IMR-90 (cell line): ENCODE results near the gene C10orf90. TPM values are rescaled to one million over a fixed set of nuclear protein-coding genes. Genes with fewer than 3 reads are reported as not detected.

Source experiments
- ATAC-seq: fragments of 200-7000 bp; cut with Tn5 transposase; 2 replicates; pipeline ENCODE4 v1.9.1; 2020; ENCODE audit warnings: low read depth, mild to moderate bottlenecking, moderate library complexity
- BruUV-seq: library from RNA; stranded (reverse); fragments of 400-500 nt; replicated peaks from 2 replicates; lab custom pipeline; 2021; lab: Mats Ljungman, UMichigan
- CTCF ChIA-PET: fragments of 300-600 bp; formaldehyde crosslinking; extraction: SDS; loops from one replicate; lab custom pipeline; 2021; ENCODE audit warnings: antibody characterized with exemption; lab: Yijun Ruan, JAX
- POLR2A ChIA-PET: fragments of 300-600 bp; sonication (Branson Sonifier 250); formaldehyde crosslinking; loops from one replicate; lab custom pipeline; 2022; ENCODE audit warnings: antibody characterized with exemption; ENCODE audit not compliant: unreplicated experiment; lab: Charles Lee
- DNase-seq: peaks from one replicate; pipeline ENCODE4 v3.0.0; 2013
- H2AFZ ChIP-seq: replicated peaks from 2 replicates; pipeline ENCODE3; 2013; ENCODE audit warnings: low read length, mild to moderate bottlenecking; ENCODE audit not compliant: poor library complexity
- H2AK5ac ChIP-seq: 2 replicates; pipeline ENCODE4 v1.6.1; 2013; ENCODE audit warnings: low read depth, low read length, inconsistent platforms
- H2AK9ac ChIP-seq: replicated peaks from 2 replicates; pipeline ENCODE3; 2013; ENCODE audit warnings: mild to moderate bottlenecking, low read depth, low read length, moderate library complexity; ENCODE audit not compliant: poor library complexity
- H2BK120ac ChIP-seq: 2 replicates; pipeline ENCODE4 v1.6.1; 2013; ENCODE audit warnings: low read depth, low read length, inconsistent platforms
- H2BK15ac ChIP-seq: 3 replicates; pipeline ENCODE4 v1.6.1; 2013; ENCODE audit warnings: low read depth, low read length, inconsistent platforms
- H2BK20ac ChIP-seq: 2 replicates; pipeline ENCODE4 v1.6.1; 2013; ENCODE audit warnings: low read depth, mild to moderate bottlenecking, inconsistent platforms, low read length, moderate library complexity
- H2BK5ac ChIP-seq: 2 replicates; pipeline ENCODE4 v1.6.1; 2013; ENCODE audit warnings: mild to moderate bottlenecking, low read depth, low read length, inconsistent platforms; ENCODE audit not compliant: poor library complexity, severe bottlenecking
- H3K14ac ChIP-seq: replicated peaks from 2 replicates; pipeline ENCODE4 v1.6.1; 2013; ENCODE audit warnings: low read depth, low read length, inconsistent platforms
- H3K18ac ChIP-seq: 2 replicates; pipeline ENCODE4 v1.6.1; 2013; ENCODE audit warnings: low read depth, low read length, control low read depth
- H3K23ac ChIP-seq: 2 replicates; pipeline ENCODE4 v1.6.1; 2013; ENCODE audit warnings: low read depth, low read length, inconsistent platforms
- H3K27ac ChIP-seq: 2 replicates; pipeline ENCODE4 v1.5.1; 2013; ENCODE audit warnings: mild to moderate bottlenecking, control low read depth, low read length; ENCODE audit not compliant: insufficient read depth
- H3K27me3 ChIP-seq: 2 replicates; pipeline ENCODE4 v1.6.1; 2013; ENCODE audit warnings: low read length; ENCODE audit not compliant: control insufficient read depth, insufficient read depth
- H3K36me3 ChIP-seq: 2 replicates; pipeline ENCODE4 v1.6.1; 2013; ENCODE audit warnings: low read length, mixed read lengths; ENCODE audit not compliant: control insufficient read depth, insufficient read depth
- H3K4ac ChIP-seq: 2 replicates; pipeline ENCODE4 v1.6.1; 2013; ENCODE audit warnings: low read depth, low read length, inconsistent platforms
- H3K4me1 ChIP-seq: 2 replicates; pipeline ENCODE4 v1.6.1; 2013; ENCODE audit warnings: low read length, mixed read lengths; ENCODE audit not compliant: control insufficient read depth, insufficient read depth
- H3K4me2 ChIP-seq: 2 replicates; pipeline ENCODE4 v1.6.1; 2013; ENCODE audit warnings: low read depth, mild to moderate bottlenecking, control low read depth, low read length, moderate library complexity
- H3K4me3 ChIP-seq: 2 replicates; pipeline ENCODE4 v1.5.1; 2013; ENCODE audit warnings: low read depth, mild to moderate bottlenecking, control low read depth, low read length, moderate library complexity; ENCODE audit not compliant: insufficient read depth
- H3K56ac ChIP-seq: 2 replicates; pipeline ENCODE4 v1.6.1; 2013; ENCODE audit warnings: low read length, inconsistent platforms; ENCODE audit not compliant: insufficient read depth; ENCODE audit errors: extremely low read depth
- H3K79me1 ChIP-seq, 2 experiments: 2 replicates each; pipeline ENCODE4 v1.6.1; 2013; ENCODE audit warnings: low read length in 2 of 2, inconsistent platforms in 1 of 2, low read depth in 1 of 2
- H3K9ac ChIP-seq: 2 replicates; pipeline ENCODE4 v1.6.1; 2013; ENCODE audit warnings: low read depth, low read length, control low read depth
- H3K9me1 ChIP-seq: 2 replicates; pipeline ENCODE4 v1.6.1; 2013; ENCODE audit warnings: low read length, inconsistent platforms; ENCODE audit not compliant: insufficient read depth
- H3K9me3 ChIP-seq: 2 replicates; pipeline ENCODE4 v1.6.1; 2013; ENCODE audit warnings: low read length; ENCODE audit not compliant: control insufficient read depth, insufficient read depth
- H4K20me1 ChIP-seq: 2 replicates; pipeline ENCODE4 v1.6.1; 2013; ENCODE audit warnings: low read length, inconsistent platforms; ENCODE audit not compliant: insufficient read depth
- H4K5ac ChIP-seq: 2 replicates; pipeline ENCODE4 v1.6.1; 2013; ENCODE audit warnings: mild to moderate bottlenecking, low read depth, low read length, control low read depth
- H4K8ac ChIP-seq, 2 experiments: 2 replicates each; pipeline ENCODE4 v1.6.1; 2013; ENCODE audit warnings: low read depth in 2 of 2, low read length in 2 of 2, control low read depth in 1 of 2, inconsistent platforms in 1 of 2
- H4K91ac ChIP-seq: 2 replicates; pipeline ENCODE4 v1.6.1; 2013; ENCODE audit warnings: low read depth, low read length, inconsistent platforms; ENCODE audit not compliant: insufficient read depth
- BHLHE40 ChIP-seq: fragments of 150-350 bp; IDR thresholded peaks from 2 replicates; pipeline ENCODE4 v1.6.1; 2016; ENCODE audit warnings: mild to moderate bottlenecking, low read depth, low read length
- CEBPB ChIP-seq: IDR thresholded peaks from 2 replicates; pipeline ENCODE4 v1.6.1; 2012; ENCODE audit warnings: low read depth, low read length, improper control_type of control experiment
- CHD1 ChIP-seq: IDR thresholded peaks from 2 replicates; pipeline ENCODE4 v1.6.1; 2012; ENCODE audit warnings: low read depth, low read length, improper control_type of control experiment
- ELK1 ChIP-seq: fragments of 150-350 bp; IDR thresholded peaks from 2 replicates; pipeline ENCODE4 v1.6.1; 2016; ENCODE audit warnings: low read depth, mild to moderate bottlenecking, low read length, moderate library complexity, borderline replicate concordance
- FOS ChIP-seq: fragments of 150-350 bp; IDR thresholded peaks from 2 replicates; pipeline ENCODE4 v1.6.1; 2016; ENCODE audit warnings: low read depth, low read length
- MAFK ChIP-seq: IDR thresholded peaks from 2 replicates; pipeline ENCODE4 v1.6.1; 2012; ENCODE audit warnings: low read depth, low read length, improper control_type of control experiment
- MAZ ChIP-seq: IDR thresholded peaks from 2 replicates; pipeline ENCODE4 v1.6.1; 2012; ENCODE audit warnings: low read depth, mild to moderate bottlenecking, low read length, improper control_type of control experiment, moderate library complexity, borderline replicate concordance
- MXI1 ChIP-seq: IDR thresholded peaks from 2 replicates; pipeline ENCODE4 v1.6.1; 2012; ENCODE audit warnings: low read depth, mild to moderate bottlenecking, low read length, moderate library complexity, borderline replicate concordance
- NFE2L2 ChIP-seq: fragments of 150-350 bp; IDR thresholded peaks from 2 replicates; pipeline ENCODE4 v1.6.1; 2016; ENCODE audit warnings: low read depth, mild to moderate bottlenecking, low read length
- POLR2A ChIP-seq: IDR thresholded peaks from 2 replicates; pipeline ENCODE4 v1.6.1; 2012; ENCODE audit warnings: mild to moderate bottlenecking, low read depth, low read length
- RAD21 ChIP-seq: IDR thresholded peaks from 2 replicates; pipeline ENCODE4 v1.6.1; 2012; ENCODE audit warnings: low read length, improper control_type of control experiment
- RCOR1 ChIP-seq: IDR thresholded peaks from 2 replicates; pipeline ENCODE4 v1.6.1; 2012; ENCODE audit warnings: mild to moderate bottlenecking, low read length, improper control_type of control experiment; ENCODE audit not compliant: insufficient replicate concordance
- RFX5 ChIP-seq: IDR thresholded peaks from 2 replicates; pipeline ENCODE4 v1.8.0; 2012; ENCODE audit warnings: low read depth, mild to moderate bottlenecking, low read length, moderate library complexity
- SMC3 ChIP-seq: fragments of 150-350 bp; IDR thresholded peaks from 2 replicates; pipeline ENCODE4 v1.6.1; 2016; ENCODE audit warnings: low read depth, mild to moderate bottlenecking, antibody characterized with exemption, low read length, moderate library complexity
- USF2 ChIP-seq: fragments of 150-350 bp; IDR thresholded peaks from 2 replicates; pipeline ENCODE4 v1.6.1; 2017; ENCODE audit warnings: mild to moderate bottlenecking, antibody characterized with exemption, low read length, low read depth
- WGBS, 2 experiments: methylation state at CpG; one replicate each; pipeline versions ENCODE4 v1.1.5 to v1.1.7; 2013; ENCODE audit warnings: missing lambda C conversion rate in 2 of 2; ENCODE audit not compliant: insufficient read length in 1 of 2; ENCODE audit errors: extremely low coverage in 2 of 2; 5-methylcytosine and 5-hydroxymethylcytosine counted together
- dilution Hi-C: fragments of 300-500 bp; cut with HindIII; formaldehyde crosslinking; loops from one replicate; pipeline ENCODE4 v1.14.3; 2018; ENCODE audit warnings: low sequenced_read_pairs; ENCODE audit not compliant: unreplicated experiment
- in situ Hi-C: fragments of 300-500 bp; cut with MboI; formaldehyde crosslinking; loops from 3 replicates; pipeline ENCODE4 v1.14.3; 2019; ENCODE audit warnings: low sequenced_read_pairs, inconsistent platforms, mixed read lengths
- intact Hi-C: fragments of 100-400 bp; cut with micrococcal nuclease; formaldehyde crosslinking; loops from 2 replicates; pipeline ENCODE4 v1.10.0; 2022
- polyA plus RNA-seq, 3 experiments: library from polyadenylated mRNA; depleted of rRNA; stranded (reverse); fragments of >200 nt; gene quantifications; 2 replicates each; pipeline ENCODE4 v1.2.3, GENCODE V29; 2012; ENCODE audit warnings: low replicate concordance in 1 of 3
- total RNA-seq: library from RNA; depleted of rRNA; stranded (reverse); fragments of >200 nt; gene quantifications from 2 replicates; pipeline ENCODE4 v1.2.3, GENCODE V29; 2012
- TF ChIP-seq, protein P1 (sequence below): conservative IDR thresholded peaks from 2 replicates; pipeline ENCODE4 v1.5.1; 2012; ENCODE audit warnings: mild to moderate bottlenecking, low read depth, low read length, improper control_type of control experiment

The C10orf90 gene
- total and polyA plus RNA-seq, 2 of the 4 experiments (the other 2 are of a cell fraction): 0.05 to 0.18 TPM

GRCh38 chr10:126665207-126665606, 5.3 kb downstream of the C10orf90 start:
- Histone ChIP-seq H3K27ac (no peak overlapping the region), H3K79me1 (no peaks in the 10 kb centered on the region), H4K20me1 (no peaks in the 10 kb centered on the region), H3K4me1 (no peaks in the 10 kb centered on the region), H2BK120ac (no peak overlapping the region), H3K4ac (no peak overlapping the region), H2AK5ac (no peak overlapping the region), H2BK20ac (no peak overlapping the region), H3K4me3 (no peak overlapping the region), H3K23ac (no peak overlapping the region), H4K91ac (no peak overlapping the region), H3K9ac (no peak overlapping the region), H2BK15ac (no peak overlapping the region), H3K14ac (no peak overlapping the region), H3K18ac (no peak overlapping the region), H3K27me3 (no peaks in the 10 kb centered on the region), H3K9me3 (no peaks in the 10 kb centered on the region), H3K56ac (no peak overlapping the region), H3K4me2 (no peak overlapping the region), H2BK5ac (no peak overlapping the region), H4K5ac (no peak overlapping the region), H2AK9ac (no peak overlapping the region), H4K8ac (no peak overlapping the region), H3K36me3 (no peaks in the 10 kb centered on the region), H3K9me1 (no peaks in the 10 kb centered on the region), H2AFZ (no peak overlapping the region)
- BruUV-seq: no TSS peak
- CTCF ChIA-PET: no interaction called here
- WGBS, 2 experiments: no CpG with 5 or more reads among the region's 4 CpGs
- DNase-seq (no peak), ATAC-seq (no peak)
- dilution Hi-C loops (no loop called here), intact Hi-C loops (no loop called here), in situ Hi-C loops (no loop called here)
- no peak for TF ChIP-seq USF2
- TF ChIP-seq FOS: no peak
- TF ChIP-seq, protein P1, sequence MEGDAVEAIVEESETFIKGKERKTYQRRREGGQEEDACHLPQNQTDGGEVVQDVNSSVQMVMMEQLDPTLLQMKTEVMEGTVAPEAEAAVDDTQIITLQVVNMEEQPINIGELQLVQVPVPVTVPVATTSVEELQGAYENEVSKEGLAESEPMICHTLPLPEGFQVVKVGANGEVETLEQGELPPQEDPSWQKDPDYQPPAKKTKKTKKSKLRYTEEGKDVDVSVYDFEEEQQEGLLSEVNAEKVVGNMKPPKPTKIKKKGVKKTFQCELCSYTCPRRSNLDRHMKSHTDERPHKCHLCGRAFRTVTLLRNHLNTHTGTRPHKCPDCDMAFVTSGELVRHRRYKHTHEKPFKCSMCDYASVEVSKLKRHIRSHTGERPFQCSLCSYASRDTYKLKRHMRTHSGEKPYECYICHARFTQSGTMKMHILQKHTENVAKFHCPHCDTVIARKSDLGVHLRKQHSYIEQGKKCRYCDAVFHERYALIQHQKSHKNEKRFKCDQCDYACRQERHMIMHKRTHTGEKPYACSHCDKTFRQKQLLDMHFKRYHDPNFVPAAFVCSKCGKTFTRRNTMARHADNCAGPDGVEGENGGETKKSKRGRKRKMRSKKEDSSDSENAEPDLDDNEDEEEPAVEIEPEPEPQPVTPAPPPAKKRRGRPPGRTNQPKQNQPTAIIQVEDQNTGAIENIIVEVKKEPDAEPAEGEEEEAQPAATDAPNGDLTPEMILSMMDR: no peak
- TF ChIP-seq ELK1: no peak
- no peak for TF ChIP-seq NFE2L2
- TF ChIP-seq RAD21: no peak
- no peak for TF ChIP-seq RFX5
- TF ChIP-seq MAZ: no peak
- TF ChIP-seq MXI1: no peak
- no peak for TF ChIP-seq CEBPB
- no peak for TF ChIP-seq POLR2A
- no peak for TF ChIP-seq RCOR1
- TF ChIP-seq BHLHE40: no peak
- TF ChIP-seq MAFK: no peak
- no peak for TF ChIP-seq CHD1
- no peak for TF ChIP-seq SMC3
- POLR2A ChIA-PET: no interaction called here
